Measurements from ENCODE around the gene SCN3B.

DNA sequence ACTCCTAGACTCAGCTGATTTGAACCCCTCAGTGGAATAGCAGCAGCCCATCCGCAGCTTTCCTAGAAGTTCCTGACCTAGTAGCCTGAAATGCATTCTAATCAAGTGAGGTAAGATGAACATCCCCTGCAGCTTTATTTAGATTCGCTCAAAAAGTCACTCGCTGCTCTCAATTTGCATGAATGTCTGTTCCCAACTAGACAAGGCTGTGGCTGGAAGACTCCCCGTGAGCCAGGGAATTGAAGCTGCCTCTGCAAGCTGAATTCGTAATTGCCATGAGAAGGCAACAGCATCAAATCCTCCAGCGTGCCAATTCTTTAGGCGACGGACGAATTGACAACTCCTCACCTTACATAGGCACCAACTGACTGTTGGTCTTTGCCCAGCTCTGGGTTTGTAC is 17.1 kb upstream of the SCN3B start:
- TF ChIP-seq CTCF (IDR thresholded peaks at IDR 0.05) (no peak), POLR2A (IDR thresholded peaks at IDR 0.05) (no peak), EP300 (IDR thresholded peaks at IDR 0.05) (no peak)
